ENCODE data around the gene IGSF10.
"Not testable (repeated sequence)": the region's sequence is repeated elsewhere in the genome, so short reads cannot be mapped to it uniquely, and the experiment has no call there.

IGSF10 gene, protein sequence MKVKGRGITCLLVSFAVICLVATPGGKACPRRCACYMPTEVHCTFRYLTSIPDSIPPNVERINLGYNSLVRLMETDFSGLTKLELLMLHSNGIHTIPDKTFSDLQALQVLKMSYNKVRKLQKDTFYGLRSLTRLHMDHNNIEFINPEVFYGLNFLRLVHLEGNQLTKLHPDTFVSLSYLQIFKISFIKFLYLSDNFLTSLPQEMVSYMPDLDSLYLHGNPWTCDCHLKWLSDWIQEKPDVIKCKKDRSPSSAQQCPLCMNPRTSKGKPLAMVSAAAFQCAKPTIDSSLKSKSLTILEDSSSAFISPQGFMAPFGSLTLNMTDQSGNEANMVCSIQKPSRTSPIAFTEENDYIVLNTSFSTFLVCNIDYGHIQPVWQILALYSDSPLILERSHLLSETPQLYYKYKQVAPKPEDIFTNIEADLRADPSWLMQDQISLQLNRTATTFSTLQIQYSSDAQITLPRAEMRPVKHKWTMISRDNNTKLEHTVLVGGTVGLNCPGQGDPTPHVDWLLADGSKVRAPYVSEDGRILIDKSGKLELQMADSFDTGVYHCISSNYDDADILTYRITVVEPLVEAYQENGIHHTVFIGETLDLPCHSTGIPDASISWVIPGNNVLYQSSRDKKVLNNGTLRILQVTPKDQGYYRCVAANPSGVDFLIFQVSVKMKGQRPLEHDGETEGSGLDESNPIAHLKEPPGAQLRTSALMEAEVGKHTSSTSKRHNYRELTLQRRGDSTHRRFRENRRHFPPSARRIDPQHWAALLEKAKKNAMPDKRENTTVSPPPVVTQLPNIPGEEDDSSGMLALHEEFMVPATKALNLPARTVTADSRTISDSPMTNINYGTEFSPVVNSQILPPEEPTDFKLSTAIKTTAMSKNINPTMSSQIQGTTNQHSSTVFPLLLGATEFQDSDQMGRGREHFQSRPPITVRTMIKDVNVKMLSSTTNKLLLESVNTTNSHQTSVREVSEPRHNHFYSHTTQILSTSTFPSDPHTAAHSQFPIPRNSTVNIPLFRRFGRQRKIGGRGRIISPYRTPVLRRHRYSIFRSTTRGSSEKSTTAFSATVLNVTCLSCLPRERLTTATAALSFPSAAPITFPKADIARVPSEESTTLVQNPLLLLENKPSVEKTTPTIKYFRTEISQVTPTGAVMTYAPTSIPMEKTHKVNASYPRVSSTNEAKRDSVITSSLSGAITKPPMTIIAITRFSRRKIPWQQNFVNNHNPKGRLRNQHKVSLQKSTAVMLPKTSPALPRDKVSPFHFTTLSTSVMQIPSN (N-terminal part only)

DNA sequence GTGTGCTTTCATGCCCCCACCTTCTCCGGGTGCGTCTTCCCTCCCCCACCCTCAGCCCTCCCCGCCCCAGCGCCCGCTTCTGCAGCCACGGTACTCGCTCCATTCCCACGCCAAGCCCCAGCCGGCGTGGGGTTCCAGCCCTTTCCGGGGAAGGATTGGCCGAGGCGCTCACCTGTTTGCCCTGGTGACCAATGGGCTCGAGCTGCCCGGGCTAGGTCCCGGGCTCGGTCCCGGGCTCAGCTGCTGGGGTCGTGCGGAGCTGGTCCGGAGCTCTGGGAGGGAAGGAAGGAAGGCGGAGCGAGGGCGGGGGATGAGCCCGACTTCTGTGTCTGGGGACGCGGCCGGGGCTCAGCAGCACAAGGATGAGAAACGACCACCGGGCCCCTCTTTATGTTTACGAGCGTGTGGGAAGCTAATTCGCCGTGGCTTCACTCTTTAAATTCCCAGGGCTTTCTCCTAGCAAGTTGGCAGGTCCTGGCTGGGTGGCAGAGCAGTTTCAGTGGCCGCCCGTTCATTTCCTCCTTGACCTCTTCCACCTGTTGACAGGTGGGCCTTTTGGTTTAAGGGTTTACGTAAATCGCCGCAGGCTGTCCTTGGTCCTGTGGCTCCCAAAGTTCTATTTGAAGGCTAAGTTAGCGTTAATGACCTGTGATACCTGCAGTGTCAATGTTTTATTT lies at the start of gene IGSF10:
Gene IGSF10, minus strand, starts transcription at position 288 of the 677 bp plus-strand sequence. CDS start 2,352 bp downstream, outside the sequence.
- no peak for FAIRE-seq
- peak; percentile 58 for DNase-seq (ENCODE audit: low spot score)

DNA sequence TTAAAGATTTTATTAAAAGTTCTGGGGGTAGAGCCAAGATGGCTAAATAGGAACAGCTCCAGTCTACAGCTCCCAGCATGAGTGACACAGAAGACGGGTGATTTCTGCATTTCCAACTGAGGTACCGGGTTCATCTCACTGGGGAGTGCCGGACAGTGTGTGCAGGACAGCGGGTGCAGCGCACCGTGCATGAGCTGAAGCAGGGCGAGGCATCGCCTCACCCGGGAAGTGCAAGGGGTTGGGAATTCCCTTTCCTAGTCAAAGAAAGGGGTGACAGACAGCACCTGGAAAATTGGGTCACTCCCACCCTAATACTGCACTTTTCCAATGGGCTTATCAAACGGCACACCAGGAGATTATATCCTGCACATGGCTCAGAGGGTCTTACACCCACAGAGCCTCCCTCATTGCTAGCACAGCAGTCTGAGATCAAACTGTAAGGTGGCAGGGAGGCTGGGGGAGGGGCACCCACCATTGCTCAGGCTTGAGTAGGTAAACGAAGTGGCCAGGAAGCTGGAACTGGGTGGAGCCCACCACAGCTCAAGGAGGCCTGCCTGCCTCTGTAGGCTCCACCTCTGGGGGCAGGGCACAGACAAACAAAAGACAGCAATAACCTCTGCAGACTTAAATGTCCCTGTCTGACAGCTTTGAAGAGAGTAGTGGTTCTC lies 48.7 kb upstream of the IGSF10 start:
- DNase-seq (ENCODE audit: low spot score); FAIRE-seq: not testable (repeated sequence)

- FAIRE-seq: no peak
- no peak for DNase-seq (ENCODE audit: low spot score)
Measured at GRCh38 chr3:151504606-151505005, 43.7 kb upstream of the IGSF10 start.

- FAIRE-seq (no peak), DNase-seq (ENCODE audit: low spot score) (no peak)
Measured at GRCh38 chr3:151503074-151503473, 42.2 kb upstream of the IGSF10 start.

DNA sequence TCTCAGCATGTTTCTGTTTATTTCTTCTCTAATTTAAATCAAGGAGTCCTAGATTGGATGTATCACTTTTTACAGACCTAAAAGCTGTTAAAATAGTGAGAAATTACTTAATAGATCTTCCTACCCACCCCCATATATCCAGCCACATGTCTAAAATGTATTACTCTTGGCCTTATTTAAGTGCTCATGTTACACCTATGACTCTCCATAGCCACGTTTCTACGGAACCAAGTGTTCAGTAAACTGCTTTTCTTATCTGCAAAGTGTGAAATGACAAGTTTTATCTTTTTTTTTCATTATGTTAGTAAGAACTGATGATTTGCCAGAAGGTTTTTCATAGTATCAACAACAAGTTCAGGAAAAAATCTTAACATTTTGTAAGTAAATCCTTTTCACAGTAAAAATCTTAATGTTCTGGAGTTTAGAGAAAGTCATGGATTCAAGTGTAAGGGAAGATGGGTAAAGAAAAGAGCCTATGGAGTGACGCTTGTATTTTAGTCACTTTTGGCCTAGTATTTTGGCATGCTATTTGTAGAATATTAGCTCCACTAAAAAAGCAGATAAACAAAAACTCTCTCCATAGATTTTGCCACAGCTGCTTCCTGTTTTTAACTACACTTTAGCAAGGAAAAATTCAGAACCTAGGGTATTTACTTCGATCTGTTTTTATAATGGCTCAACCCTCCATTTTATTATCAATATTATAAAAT lies 41.2 kb upstream of the IGSF10 start:
- DNase-seq (ENCODE audit: low spot score) (no peak), FAIRE-seq (no peak)

GRCh38 chr3:151501171-151501922 lies 40.5 kb upstream of the IGSF10 start:
- FAIRE-seq (no peak), DNase-seq (ENCODE audit: low spot score) (no peak)

DNA sequence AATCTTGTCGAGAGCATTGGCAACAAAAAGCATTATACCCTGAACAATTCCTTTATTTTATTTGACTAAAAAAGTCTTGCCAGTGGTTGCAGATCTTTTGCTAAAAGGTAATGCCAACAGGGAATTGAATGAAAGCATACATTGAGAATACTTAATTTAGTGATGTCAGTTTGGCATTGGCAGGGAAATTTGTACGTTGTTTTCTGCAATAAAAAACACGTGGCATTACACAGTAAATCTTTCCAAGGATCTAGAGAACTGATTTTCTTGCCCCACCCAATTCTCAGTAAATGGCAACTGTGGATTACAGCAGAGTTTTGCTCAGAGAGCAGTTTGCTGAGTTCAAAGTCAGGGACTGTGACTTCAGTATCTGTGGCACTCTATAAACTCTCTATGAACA lies 38.3 kb upstream of the IGSF10 start:
- FAIRE-seq: no peak
- DNase-seq (ENCODE audit: low spot score): no peak

DNA sequence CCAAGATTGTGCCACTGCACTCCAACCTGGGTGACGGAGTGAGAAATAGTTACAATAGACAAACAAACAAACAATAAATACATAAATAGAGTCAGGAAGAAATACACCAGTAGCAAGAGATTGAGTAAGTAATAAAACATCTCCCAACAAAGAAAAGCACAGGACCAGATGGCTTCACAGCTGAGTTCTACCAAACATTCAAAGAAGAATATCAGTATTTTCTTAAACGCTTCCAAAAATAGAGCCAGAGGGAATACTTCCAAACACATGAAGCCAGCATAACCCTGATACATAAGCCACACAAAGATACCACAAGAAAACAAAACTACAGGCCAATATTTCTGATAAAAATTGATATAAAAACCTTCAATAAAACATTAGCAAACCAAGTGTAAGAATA lies 30.7 kb upstream of the IGSF10 start:
- DNase-seq (ENCODE audit: low spot score): no peak
- no peak for FAIRE-seq

- DNase-seq (ENCODE audit: low spot score); FAIRE-seq: not testable (repeated sequence)
Measured at GRCh38 chr3:151487833-151488232, 27.0 kb upstream of the IGSF10 start.

DNA sequence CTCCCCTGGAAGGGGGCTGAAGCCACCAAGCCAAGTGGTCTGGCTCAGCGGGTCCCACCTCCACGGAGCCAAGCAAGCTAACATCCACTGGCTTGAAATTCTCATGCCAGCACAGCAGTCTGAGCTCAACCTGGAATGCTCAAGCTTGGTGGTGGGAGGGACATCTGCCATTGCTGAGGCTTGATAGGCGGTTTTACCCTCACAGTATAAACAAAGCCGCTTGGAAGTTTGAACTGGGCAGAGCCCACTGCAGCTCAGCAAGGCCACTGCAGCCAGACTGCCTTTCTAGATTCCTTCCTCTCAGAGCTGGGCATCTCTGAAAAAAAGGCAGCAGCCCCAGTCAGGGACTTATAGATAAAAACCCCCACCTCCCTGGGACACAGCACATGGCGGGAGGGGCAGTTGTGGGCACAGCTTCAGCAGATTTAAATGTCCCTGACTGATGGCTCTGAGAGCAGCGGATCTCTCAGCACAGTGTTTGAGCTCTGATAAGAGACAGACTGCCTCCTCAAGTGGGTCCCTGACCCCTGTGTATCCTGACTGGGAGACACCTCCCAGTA lies 23.2 kb upstream of the IGSF10 start:
- no peak for FAIRE-seq
- no peak for DNase-seq (ENCODE audit: low spot score)

DNA sequence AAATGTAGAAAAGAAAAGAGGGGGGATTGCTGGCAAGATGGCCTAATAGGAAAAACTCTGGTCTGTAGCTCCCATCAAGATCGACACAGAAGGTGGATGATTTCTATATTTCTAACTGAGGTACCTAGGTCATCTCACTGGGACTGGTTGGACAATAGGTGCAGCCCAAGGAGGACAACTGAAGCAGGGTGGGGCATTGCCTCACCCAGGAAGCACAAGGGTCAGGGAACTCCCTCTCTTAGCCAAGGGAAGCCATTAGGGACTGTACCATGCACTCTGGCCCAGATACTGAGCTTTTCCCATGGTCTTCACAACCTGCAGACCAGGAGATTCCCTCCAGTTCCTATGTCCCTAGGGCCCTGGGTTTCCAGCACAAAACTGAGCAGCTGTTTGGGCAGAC lies 22.6 kb upstream of the IGSF10 start:
- DNase-seq (ENCODE audit: low spot score) (no peak), FAIRE-seq (no peak)

DNA sequence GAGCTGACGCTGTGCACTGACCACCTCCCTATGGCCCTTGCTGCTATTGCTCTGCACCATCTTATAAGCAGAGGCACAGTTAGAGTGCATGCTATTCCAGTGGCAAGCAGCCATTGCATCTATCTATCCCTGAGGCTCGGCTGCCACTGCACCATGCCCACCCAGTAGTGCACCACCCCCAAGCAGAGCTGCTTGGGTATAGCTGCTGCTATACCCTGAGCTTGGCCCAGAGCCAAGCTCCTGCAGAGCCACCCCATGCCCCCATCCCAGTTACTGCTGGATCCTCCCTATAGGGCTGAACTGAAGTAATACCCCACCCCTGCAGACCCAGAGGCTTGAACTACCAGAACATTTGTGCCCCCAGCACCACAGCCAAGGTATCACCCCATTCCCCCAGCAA lies 19.6 kb upstream of the IGSF10 start:
- no peak for FAIRE-seq
- DNase-seq (ENCODE audit: low spot score): no peak

GRCh38 chr3:151479452-151479851 lies 18.6 kb upstream of the IGSF10 start:
- no peak for DNase-seq (ENCODE audit: low spot score)

GRCh38 chr3:151478335-151478697 lies 17.5 kb upstream of the IGSF10 start:
- FAIRE-seq (no peak), DNase-seq (ENCODE audit: low spot score) (no peak)

More at GRCh38 chr3:151479452-151479851, 18.6 kb upstream of the IGSF10 start:
- no peak for FAIRE-seq

- no peak for DNase-seq (ENCODE audit: low spot score)
- no peak for FAIRE-seq
Measured at GRCh38 chr3:151477591-151478334, 16.9 kb upstream of the IGSF10 start.

- DNase-seq (ENCODE audit: low spot score): no peak
- no peak for FAIRE-seq
Measured at GRCh38 chr3:151476344-151477018, 15.6 kb upstream of the IGSF10 start.

DNA sequence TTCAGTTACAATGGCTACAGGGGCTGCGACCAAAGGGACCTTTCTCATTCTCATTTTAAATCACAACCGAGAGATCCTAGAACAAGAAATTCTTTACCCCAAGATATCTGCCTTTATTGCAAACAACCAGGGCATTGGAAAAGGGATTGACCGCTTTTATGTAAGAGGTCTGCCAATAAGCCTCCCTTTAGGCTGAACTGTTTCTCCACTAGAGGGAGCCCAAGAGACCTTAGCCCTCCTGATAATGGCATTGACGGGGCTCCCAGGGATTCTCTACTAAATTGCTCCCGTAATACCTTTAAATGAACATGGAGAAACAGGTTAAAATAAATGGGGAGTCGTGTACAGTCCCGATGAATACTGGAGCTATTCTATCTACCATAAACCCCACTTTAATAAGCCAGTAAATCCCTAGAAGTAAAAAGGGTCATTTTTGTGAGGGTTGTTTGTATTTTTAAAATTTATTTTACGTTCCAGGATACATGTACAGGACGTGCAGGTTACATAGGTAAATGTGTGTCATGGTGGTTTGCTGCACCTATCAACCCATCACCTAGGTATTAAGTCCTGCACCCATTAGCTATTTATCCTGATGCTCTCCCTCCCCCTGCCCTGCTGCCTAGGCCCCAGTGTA lies 7.5 kb upstream of the IGSF10 start:
- DNase-seq (ENCODE audit: low spot score) (peak; percentile 47), FAIRE-seq (no peak)
